ENCODE data around the gene FGFRL1.
A peak's percentile ranks its signal among the peaks of the same experiment; 100 is the strongest.

The FGFRL1 gene

GRCh38 chr4:1047976-1048772 lies 36.7 kb downstream of the FGFRL1 start:
- TF ChIP-seq, protein P1, sequence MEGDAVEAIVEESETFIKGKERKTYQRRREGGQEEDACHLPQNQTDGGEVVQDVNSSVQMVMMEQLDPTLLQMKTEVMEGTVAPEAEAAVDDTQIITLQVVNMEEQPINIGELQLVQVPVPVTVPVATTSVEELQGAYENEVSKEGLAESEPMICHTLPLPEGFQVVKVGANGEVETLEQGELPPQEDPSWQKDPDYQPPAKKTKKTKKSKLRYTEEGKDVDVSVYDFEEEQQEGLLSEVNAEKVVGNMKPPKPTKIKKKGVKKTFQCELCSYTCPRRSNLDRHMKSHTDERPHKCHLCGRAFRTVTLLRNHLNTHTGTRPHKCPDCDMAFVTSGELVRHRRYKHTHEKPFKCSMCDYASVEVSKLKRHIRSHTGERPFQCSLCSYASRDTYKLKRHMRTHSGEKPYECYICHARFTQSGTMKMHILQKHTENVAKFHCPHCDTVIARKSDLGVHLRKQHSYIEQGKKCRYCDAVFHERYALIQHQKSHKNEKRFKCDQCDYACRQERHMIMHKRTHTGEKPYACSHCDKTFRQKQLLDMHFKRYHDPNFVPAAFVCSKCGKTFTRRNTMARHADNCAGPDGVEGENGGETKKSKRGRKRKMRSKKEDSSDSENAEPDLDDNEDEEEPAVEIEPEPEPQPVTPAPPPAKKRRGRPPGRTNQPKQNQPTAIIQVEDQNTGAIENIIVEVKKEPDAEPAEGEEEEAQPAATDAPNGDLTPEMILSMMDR (IDR thresholded peaks at IDR 0.05; ENCODE audit: low read depth, low read length) = no peak
- no peak for DNase-seq (ENCODE audit: low read depth in 2 of 2)
- H3K4me3 ChIP-seq (replicated peaks in 1 of 2; ENCODE audit: low read depth in 2 of 2, low read length in 2 of 2) = no peak overlapping the region

DNA sequence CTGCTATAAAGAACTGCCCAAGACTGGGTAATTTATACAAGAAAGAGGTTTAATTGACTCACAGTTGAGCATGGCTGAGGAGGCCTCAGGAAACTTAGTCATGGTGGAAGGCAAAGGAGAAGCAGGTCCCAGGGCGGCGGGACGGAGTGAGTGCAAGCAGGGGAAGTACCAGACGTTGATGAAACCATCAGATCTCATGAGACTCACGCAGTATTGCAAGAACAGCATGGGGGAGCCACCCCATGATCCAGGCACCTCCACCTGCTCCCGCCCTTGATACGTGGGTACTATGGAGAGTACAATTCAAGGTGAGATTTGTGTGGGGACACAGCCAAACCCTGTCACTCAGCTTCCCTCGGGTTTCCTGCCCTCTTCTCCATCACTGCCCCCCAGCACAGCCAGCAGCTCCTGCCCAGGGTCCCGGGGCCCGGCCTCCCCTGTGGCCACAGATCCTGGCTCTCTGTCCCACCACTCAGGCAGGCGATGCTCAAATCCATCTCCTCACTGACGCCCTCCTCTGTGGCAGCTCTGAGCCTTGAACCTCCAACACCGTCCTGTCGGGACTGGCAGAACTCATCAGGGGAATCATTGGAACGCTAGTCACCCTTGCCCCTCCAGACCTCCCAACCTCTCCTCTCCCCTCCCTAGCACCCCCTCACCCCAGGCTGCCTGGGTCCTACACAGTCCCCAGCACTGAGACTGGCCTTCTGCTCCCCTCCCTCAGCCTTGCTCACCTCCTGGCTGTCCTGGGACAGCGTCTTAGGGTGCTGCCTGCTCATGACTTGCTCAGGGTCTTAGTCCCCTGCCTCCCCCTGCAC lies 37.6 kb downstream of the FGFRL1 start:
- DNase-seq (ENCODE audit: low read depth in 2 of 2) = peak in 1 of 2 donors; percentile 68
- H3K4me3 ChIP-seq (replicated peaks in 1 of 2; ENCODE audit: low read depth in 2 of 2, low read length in 2 of 2) = no peak overlapping the region
- TF ChIP-seq, protein P1 (IDR thresholded peaks at IDR 0.05; ENCODE audit: low read depth, low read length) = no peak

DNA sequence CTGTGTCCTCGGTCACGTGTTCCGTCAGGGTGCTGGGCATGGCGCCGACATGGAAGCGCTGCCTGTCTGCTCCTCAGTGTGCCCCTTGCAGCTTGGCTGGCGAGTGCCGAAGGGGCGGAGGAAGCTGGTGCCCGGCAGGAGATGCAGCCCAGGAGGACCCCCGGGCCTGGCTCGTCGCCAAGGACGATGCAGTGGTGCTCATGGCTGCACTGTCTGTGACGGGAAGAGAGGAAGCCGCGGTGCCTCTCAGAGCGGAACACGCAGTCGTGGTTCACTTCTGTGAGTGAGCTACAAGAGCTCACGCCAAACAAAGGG lies 38.1 kb downstream of the FGFRL1 start:
- no peak overlapping the region for H3K4me3 ChIP-seq (replicated peaks in 1 of 2; ENCODE audit: low read depth in 2 of 2, low read length in 2 of 2)
- TF ChIP-seq, protein P1 (IDR thresholded peaks at IDR 0.05; ENCODE audit: low read depth, low read length) = no peak
- no peak for DNase-seq (ENCODE audit: low read depth in 2 of 2)

DNA sequence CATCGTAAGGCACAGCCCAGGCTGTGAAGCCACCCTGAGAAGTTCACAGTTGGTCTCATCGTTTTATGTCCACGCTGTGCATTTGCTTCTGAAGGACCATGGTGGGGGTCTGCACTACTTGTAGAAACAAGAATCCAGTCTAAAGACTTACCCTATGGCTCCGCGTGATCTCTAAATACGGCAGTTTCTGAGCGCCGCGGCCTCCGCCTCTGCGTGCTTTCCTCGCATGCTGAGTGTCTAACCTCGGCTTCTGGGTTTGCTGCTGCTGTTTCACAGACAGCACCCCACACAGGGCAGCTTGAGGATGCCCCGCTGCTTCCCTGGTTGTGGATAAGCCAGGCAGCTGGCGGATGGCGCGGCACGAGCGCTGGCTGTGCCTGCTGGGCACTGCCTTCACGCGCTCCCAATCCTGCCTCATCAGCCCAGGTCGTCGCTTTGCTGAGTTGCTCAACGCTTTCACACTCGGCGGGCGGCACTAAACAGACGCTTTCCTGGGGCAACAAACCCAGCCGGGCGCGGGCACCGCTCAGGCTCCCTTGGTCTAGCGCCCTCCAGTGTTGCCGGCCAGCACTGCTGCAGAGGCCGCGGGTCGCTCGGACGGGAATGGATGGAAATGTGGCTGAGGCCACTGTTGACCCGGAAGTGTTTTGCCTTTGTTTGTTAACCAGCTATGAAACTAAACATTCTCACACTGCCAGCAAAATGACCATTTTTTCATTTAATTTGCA lies 39.2 kb downstream of the FGFRL1 start:
- DNase-seq (ENCODE audit: low read depth in 2 of 2) = peak in 1 of 2 donors; percentile 38
- TF ChIP-seq, protein P1 (IDR thresholded peaks at IDR 0.05; ENCODE audit: low read depth, low read length) = peak; percentile 49
- no peak overlapping the region for H3K4me3 ChIP-seq (replicated peaks in 1 of 2; ENCODE audit: low read depth in 2 of 2, low read length in 2 of 2)

DNA sequence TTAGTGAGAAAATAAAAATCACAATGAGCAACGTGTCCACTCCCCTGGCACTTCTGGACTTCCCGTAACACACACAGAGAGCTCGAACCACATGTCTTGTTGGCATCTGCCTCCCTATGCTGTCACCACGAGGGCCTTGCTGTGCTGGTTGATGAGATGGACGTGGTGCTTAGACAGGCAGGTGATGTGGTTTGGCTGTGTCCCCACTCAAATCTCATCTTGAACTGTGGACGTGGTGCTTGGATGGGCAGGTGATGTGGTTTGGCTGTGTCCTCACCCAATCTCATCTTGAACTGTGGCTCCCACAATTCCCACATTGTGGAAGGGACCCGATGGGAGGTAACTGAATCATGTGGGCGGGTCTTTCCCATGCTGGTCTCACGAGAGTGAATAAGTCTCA lies 40.0 kb downstream of the FGFRL1 start:
- TF ChIP-seq, protein P1 (IDR thresholded peaks at IDR 0.05; ENCODE audit: low read depth, low read length) = no peak
- DNase-seq (ENCODE audit: low read depth in 2 of 2) = no peak
- no peak overlapping the region for H3K4me3 ChIP-seq (replicated peaks in 1 of 2; ENCODE audit: low read depth in 2 of 2, low read length in 2 of 2)

GRCh38 chr4:1052231-1052671 lies 40.8 kb downstream of the FGFRL1 start:
- TF ChIP-seq, protein P1 (IDR thresholded peaks at IDR 0.05; ENCODE audit: low read depth, low read length) = no peak
- H3K4me3 ChIP-seq (replicated peaks in 1 of 2; ENCODE audit: low read depth in 2 of 2, low read length in 2 of 2) = no peak overlapping the region
- DNase-seq (ENCODE audit: low read depth in 2 of 2) = no peak
